Measurements from ENCODE around the gene AKAP9.

- TF ChIP-seq MYC (IDR thresholded peaks at IDR 0.05; ENCODE audit: low read depth, low read length) (no peak), CTCF (IDR thresholded peaks at IDR 0.05; ENCODE audit: low read depth, low read length) (no peak)
Observed at GRCh38 chr7:92058040-92058439, 117.4 kb downstream of the AKAP9 start.
